ENCODE measurements around the gene ADCY3.

Gene ADCY3

GRCh38 chr2:24853996-24854395 is 66.0 kb downstream of the ADCY3 start:
- CTCF ChIA-PET, result no interaction called here
- POLR2A ChIA-PET, result no interaction called here
- DNase-seq (ENCODE audit: extremely low spot score), result no peak
- TF ChIP-seq CTCF (IDR thresholded peaks at IDR 0.05; ENCODE audit: control extremely low read depth, extremely low read depth, low read depth, missing control alignments), result no peak

GRCh38 chr2:24853046-24853445 is 67.0 kb downstream of the ADCY3 start:
- DNase-seq (ENCODE audit: extremely low spot score), result no peak
- no peak for TF ChIP-seq CTCF (IDR thresholded peaks at IDR 0.05; ENCODE audit: control extremely low read depth, extremely low read depth, low read depth, missing control alignments)
- ChIA-PET CTCF (no interaction called here), POLR2A (no interaction called here)

- no peak for DNase-seq (ENCODE audit: extremely low spot score)
- ChIA-PET CTCF (no interaction called here), POLR2A (no interaction called here)
- TF ChIP-seq CTCF (IDR thresholded peaks at IDR 0.05; ENCODE audit: control extremely low read depth, extremely low read depth, low read depth, missing control alignments), result no peak
Observed at GRCh38 chr2:24852431-24853020, 67.5 kb downstream of the ADCY3 start.

DNA sequence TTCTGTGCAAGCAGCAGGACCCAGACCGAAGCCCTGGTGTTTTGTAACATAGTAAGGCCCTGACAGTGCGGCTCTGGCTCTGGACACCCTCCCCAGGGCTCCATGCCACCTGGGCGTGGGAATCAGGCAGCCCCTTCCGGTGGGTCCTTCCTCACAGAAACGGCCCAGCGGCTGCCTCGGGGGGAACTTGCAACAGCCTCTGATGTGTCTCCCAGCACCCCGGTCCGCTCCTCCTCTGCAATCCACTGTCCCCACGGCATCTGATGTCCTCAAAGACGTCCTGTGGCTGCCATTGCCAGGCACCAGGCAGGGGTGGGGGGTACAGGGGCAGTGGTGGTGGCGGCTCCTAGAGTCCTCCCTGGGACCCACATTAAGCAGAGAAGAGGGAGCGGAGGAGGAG is 68.0 kb downstream of the ADCY3 start:
- POLR2A ChIA-PET, result no interaction called here
- no peak for TF ChIP-seq CTCF (IDR thresholded peaks at IDR 0.05; ENCODE audit: control extremely low read depth, extremely low read depth, low read depth, missing control alignments)
- no peak for DNase-seq (ENCODE audit: extremely low spot score)
- CTCF ChIA-PET, result no interaction called here

- ChIA-PET CTCF (no interaction called here), POLR2A (no interaction called here)
- TF ChIP-seq CTCF (IDR thresholded peaks at IDR 0.05; ENCODE audit: control extremely low read depth, extremely low read depth, low read depth, missing control alignments), result no peak
Observed at GRCh38 chr2:24850944-24851343, 69.1 kb downstream of the ADCY3 start.

DNA sequence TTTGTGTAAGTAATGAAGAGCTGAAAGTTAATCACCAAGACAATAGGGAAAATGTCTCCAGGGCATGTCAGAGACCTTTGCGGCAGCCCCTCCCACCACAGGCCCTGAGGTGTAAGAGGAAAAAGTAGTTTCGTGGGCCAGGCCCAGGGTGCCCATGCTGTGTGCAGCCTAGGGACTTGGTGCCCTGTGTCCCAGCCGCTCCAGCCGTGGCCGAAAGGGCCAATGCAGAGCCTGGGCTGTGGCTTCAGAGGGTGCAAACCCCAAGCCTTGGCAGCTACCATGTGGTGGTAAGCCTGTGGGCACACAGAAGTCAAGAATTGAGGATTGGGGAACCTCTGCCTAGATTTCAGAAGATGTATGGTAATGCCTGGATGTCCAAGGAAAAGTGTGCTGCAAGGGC is 74.3 kb downstream of the ADCY3 start:
- DNase-seq (ENCODE audit: extremely low spot score), result no peak
- TF ChIP-seq CTCF (IDR thresholded peaks at IDR 0.05; ENCODE audit: control extremely low read depth, extremely low read depth, low read depth, missing control alignments), result no peak
- CTCF ChIA-PET, result no interaction called here
- POLR2A ChIA-PET, result no interaction called here

More at GRCh38 chr2:24850944-24851343, 69.1 kb downstream of the ADCY3 start:
- no peak for DNase-seq (ENCODE audit: extremely low spot score)
